Measurements from ENCODE around the gene CUEDC1. TPM values are rescaled to one million over a fixed set of nuclear protein-coding genes. Genes with fewer than 3 reads are reported as not detected.

Gene CUEDC1
- total and polyA plus RNA-seq, 2 experiments from 2014 or later, result 11.6 to 23.3 TPM

GRCh38 chr17:57908278-57908677 is 46.9 kb downstream of the CUEDC1 start:
- no peak for DNase-seq (ENCODE audit: low spot score)
- H3K79me2 ChIP-seq, result peaks cover 24% of the 10 kb centered on the region
- H3K4me1 ChIP-seq (ENCODE audit: insufficient read depth), result peaks cover 25% of the 10 kb centered on the region
- TF ChIP-seq, protein P1, sequence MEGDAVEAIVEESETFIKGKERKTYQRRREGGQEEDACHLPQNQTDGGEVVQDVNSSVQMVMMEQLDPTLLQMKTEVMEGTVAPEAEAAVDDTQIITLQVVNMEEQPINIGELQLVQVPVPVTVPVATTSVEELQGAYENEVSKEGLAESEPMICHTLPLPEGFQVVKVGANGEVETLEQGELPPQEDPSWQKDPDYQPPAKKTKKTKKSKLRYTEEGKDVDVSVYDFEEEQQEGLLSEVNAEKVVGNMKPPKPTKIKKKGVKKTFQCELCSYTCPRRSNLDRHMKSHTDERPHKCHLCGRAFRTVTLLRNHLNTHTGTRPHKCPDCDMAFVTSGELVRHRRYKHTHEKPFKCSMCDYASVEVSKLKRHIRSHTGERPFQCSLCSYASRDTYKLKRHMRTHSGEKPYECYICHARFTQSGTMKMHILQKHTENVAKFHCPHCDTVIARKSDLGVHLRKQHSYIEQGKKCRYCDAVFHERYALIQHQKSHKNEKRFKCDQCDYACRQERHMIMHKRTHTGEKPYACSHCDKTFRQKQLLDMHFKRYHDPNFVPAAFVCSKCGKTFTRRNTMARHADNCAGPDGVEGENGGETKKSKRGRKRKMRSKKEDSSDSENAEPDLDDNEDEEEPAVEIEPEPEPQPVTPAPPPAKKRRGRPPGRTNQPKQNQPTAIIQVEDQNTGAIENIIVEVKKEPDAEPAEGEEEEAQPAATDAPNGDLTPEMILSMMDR (IDR thresholded peaks at IDR 0.05; ENCODE audit: poor library complexity), result no peak
- TF ChIP-seq EZH2phosphoT487 (IDR thresholded peaks at IDR 0.05; ENCODE audit: low read depth, severe bottlenecking, unreplicated experiment), result no peak
- no peak for TF ChIP-seq EZH2 (IDR thresholded peaks at IDR 0.05; ENCODE audit: borderline replicate concordance)
- H3K9me3 ChIP-seq (ENCODE audit: low read depth), result no peaks in the 10 kb centered on the region
- H2AFZ ChIP-seq, result no peak overlapping the region
- no peak overlapping the region for H3K4me3 ChIP-seq
- H3K9me2 ChIP-seq (replicated peaks; ENCODE audit: insufficient read depth), result no peaks in the 10 kb centered on the region
- no peak overlapping the region for H3K4me2 ChIP-seq
- WGBS (ENCODE audit: low lambda C conversion rate, missing lambda C conversion rate), result 92% methylated on average over 6 of the region's 6 CpGs
- no peak overlapping the region for H3K27ac ChIP-seq
- H3K36me3 ChIP-seq (replicated peaks; ENCODE audit: insufficient read depth, low read depth), result no peaks in the 10 kb centered on the region
- H4K20me1 ChIP-seq (ENCODE audit: insufficient read depth, poor library complexity, severe bottlenecking), result no peaks in the 10 kb centered on the region
- no peaks in the 10 kb centered on the region for H3K27me3 ChIP-seq

- Histone ChIP-seq H3K36me3 (replicated peaks; ENCODE audit: insufficient read depth, low read depth) (no peaks in the 10 kb centered on the region), H2AFZ (no peak overlapping the region), H4K20me1 (ENCODE audit: insufficient read depth, poor library complexity, severe bottlenecking) (no peaks in the 10 kb centered on the region), H3K9me2 (replicated peaks; ENCODE audit: insufficient read depth) (no peaks in the 10 kb centered on the region), H3K27me3 (no peaks in the 10 kb centered on the region), H3K4me1 (ENCODE audit: insufficient read depth) (peaks cover 32% of the 10 kb centered on the region), H3K4me2 (no peak overlapping the region), H3K79me2 (peaks cover 31% of the 10 kb centered on the region), H3K4me3 (no peak overlapping the region), H3K27ac (no peak overlapping the region), H3K9me3 (ENCODE audit: low read depth) (no peaks in the 10 kb centered on the region)
- TF ChIP-seq EZH2phosphoT487 (IDR thresholded peaks at IDR 0.05; ENCODE audit: low read depth, severe bottlenecking, unreplicated experiment) (no peak), EZH2 (IDR thresholded peaks at IDR 0.05; ENCODE audit: borderline replicate concordance) (no peak)
- TF ChIP-seq, protein P1 (IDR thresholded peaks at IDR 0.05; ENCODE audit: poor library complexity), result no peak
- DNase-seq (ENCODE audit: low spot score), result no peak
- WGBS (ENCODE audit: low lambda C conversion rate, missing lambda C conversion rate), result 90% methylated on average over 7 of the region's 7 CpGs
Observed at GRCh38 chr17:57906910-57907309, 48.3 kb downstream of the CUEDC1 start.

- TF ChIP-seq, protein P1 (IDR thresholded peaks at IDR 0.05; ENCODE audit: poor library complexity), result no peak
- TF ChIP-seq EZH2phosphoT487 (IDR thresholded peaks at IDR 0.05; ENCODE audit: low read depth, severe bottlenecking, unreplicated experiment) (no peak), EZH2 (IDR thresholded peaks at IDR 0.05; ENCODE audit: borderline replicate concordance) (no peak)
- Histone ChIP-seq H3K27ac (peak overlapping the region; percentile 90), H3K4me1 (ENCODE audit: insufficient read depth) (peaks cover 36% of the 10 kb centered on the region), H3K9me2 (replicated peaks; ENCODE audit: insufficient read depth) (no peaks in the 10 kb centered on the region), H3K4me2 (no peak overlapping the region), H3K27me3 (no peaks in the 10 kb centered on the region), H4K20me1 (ENCODE audit: insufficient read depth, poor library complexity, severe bottlenecking) (no peaks in the 10 kb centered on the region), H3K9me3 (ENCODE audit: low read depth) (no peaks in the 10 kb centered on the region), H3K4me3 (no peak overlapping the region), H3K79me2 (peaks cover 32% of the 10 kb centered on the region), H2AFZ (no peak overlapping the region), H3K36me3 (replicated peaks; ENCODE audit: insufficient read depth, low read depth) (no peaks in the 10 kb centered on the region)
- no peak for DNase-seq (ENCODE audit: low spot score)
Observed at GRCh38 chr17:57905875-57906455, 49.2 kb downstream of the CUEDC1 start.

Measured in hepatocyte (in vitro differentiated cells).